ENCODE data around the gene ACOX3.

DNA sequence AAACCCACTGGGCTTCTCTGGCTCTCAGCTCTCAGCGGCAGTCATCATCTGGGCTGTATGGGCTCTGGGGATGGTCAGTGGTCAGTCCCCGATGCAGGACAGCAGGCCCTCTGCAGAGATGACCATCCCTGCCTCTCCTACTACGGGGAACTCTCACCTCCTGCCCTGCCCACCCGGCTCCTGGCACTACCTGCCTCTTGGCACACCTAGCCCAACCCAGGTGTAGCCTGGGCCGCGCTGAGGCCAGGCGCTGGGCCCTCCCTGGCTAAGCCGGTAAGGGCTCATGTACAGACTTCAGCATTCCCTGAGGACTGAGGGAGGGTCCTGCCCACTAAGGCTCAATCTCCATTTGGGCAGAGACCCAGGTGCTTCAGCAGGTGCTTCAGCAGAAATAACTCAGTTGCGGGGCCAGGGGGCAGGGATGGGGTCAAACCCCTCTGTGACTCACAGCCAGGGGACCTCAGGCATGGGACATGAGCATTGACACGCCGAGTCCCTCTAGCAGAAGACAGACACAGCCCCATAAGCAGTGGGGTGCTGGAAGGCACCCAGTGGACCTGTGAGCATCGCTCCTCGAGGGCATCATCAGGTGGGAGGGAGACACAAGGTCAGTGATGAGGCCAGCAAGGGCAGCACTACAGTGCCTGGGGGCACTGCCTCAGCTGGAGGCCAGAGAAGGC, 71.0 kb downstream of the ACOX3 start:
- TF ChIP-seq EZH2 (IDR thresholded peaks at IDR 0.05; ENCODE audit: low read length) = no peak
- TF ChIP-seq, protein P1, sequence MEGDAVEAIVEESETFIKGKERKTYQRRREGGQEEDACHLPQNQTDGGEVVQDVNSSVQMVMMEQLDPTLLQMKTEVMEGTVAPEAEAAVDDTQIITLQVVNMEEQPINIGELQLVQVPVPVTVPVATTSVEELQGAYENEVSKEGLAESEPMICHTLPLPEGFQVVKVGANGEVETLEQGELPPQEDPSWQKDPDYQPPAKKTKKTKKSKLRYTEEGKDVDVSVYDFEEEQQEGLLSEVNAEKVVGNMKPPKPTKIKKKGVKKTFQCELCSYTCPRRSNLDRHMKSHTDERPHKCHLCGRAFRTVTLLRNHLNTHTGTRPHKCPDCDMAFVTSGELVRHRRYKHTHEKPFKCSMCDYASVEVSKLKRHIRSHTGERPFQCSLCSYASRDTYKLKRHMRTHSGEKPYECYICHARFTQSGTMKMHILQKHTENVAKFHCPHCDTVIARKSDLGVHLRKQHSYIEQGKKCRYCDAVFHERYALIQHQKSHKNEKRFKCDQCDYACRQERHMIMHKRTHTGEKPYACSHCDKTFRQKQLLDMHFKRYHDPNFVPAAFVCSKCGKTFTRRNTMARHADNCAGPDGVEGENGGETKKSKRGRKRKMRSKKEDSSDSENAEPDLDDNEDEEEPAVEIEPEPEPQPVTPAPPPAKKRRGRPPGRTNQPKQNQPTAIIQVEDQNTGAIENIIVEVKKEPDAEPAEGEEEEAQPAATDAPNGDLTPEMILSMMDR (optimal IDR thresholded peaks at IDR 0.05 in 1 of 3, IDR thresholded peaks at IDR 0.05 in 1 of 3, conservative IDR thresholded peaks at IDR 0.05 in 1 of 3; ENCODE audit: extremely low read depth in 1 of 3, insufficient read depth in 2 of 3, low read length in 3 of 3) = no peak

Data from keratinocyte (primary cell).